Type B pancreatic cell (in vitro differentiated cells): ENCODE data around the gene ENSA. TPM values are rescaled to one million over a fixed set of nuclear protein-coding genes. Genes with fewer than 3 reads are reported as not detected.
"Not testable (repeated sequence)": the region's sequence is repeated elsewhere in the genome, so short reads cannot be mapped to it uniquely, and the experiment has no call there.

Experiments used
- DNase-seq: peaks from one replicate; pipeline ENCODE4 v3.0.0; 2021; ENCODE audit warnings: mixed read lengths; ENCODE audit not compliant: unreplicated experiment; ENCODE audit errors: extremely low spot score
- H3K27ac Mint-ChIP-seq: 2 replicates; pipeline ENCODE4 v1.8.0; 2021; ENCODE audit warnings: mild to moderate bottlenecking, mixed read lengths
- H3K27me3 Mint-ChIP-seq: 2 replicates; pipeline ENCODE4 v1.8.0; 2021; ENCODE audit warnings: mixed read lengths
- H3K36me3 Mint-ChIP-seq: 2 replicates; pipeline ENCODE4 v1.8.0; 2021; ENCODE audit warnings: mixed read lengths
- H3K4me1 Mint-ChIP-seq: one replicate; pipeline ENCODE4 v1.8.0; 2021; ENCODE audit warnings: mixed read lengths; ENCODE audit not compliant: unreplicated experiment
- H3K4me3 Mint-ChIP-seq: 2 replicates; pipeline ENCODE4 v1.8.0; 2021; ENCODE audit warnings: mild to moderate bottlenecking, mixed read lengths
- H3K9me3 Mint-ChIP-seq: 2 replicates; pipeline ENCODE4 v1.8.0; 2021; ENCODE audit warnings: mixed read lengths
- total RNA-seq: library from RNA; stranded (reverse); gene quantifications from 2 replicates; pipeline ENCODE4 v1.2.1, GENCODE V29; 2021; ENCODE audit warnings: low replicate concordance
- TF ChIP-seq, protein P1 (sequence below): fragments of 200-600 bp; sonication (generic); conservative IDR thresholded peaks from 2 replicates; pipeline ENCODE4 v1.5.0; 2021; ENCODE audit warnings: antibody characterized with exemption, mild to moderate bottlenecking

The ENSA gene
- total RNA-seq, 1 donor from 2014 or later, result 153 TPM

DNA sequence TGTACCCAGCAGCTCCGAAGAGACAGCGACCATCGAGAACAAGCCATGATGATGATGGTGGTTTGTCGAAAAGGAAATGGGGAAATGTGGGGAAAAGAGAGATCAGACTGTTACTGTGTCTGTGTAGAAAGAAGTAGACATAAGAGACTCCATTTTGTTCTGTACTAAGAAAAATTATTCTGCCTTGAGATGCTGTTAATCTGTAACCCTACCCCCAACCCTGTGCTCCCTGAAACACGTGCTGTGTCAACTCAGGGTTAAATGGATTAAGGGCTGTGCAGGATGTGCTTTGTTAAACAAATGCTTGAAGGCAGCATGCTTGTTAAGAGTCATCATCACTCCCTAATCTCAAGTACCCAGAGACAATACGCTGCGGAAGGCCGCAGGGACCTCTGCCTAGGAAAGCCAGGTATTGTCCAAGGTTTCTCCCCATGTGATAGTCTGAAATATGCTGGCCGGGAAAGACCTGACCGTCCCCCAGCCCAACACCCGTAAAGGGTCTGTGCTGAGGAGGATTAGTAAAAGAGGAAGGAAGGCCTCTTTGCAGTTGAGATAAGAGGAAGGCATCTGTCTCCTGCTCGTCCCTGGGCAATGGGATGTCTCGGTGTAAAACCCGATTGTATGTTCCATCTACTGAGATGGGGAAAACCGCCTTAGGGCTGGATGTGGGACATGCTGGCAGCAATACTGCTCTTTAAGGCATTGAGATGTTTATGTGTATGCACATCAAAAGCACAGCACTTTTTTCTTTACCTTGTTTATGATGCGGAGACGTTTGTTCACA, 5.6 kb upstream of the ENSA start:
- not testable (repeated sequence) for H3K9me3 Mint-ChIP-seq, H3K36me3 Mint-ChIP-seq, H3K27me3 Mint-ChIP-seq, H3K4me3 Mint-ChIP-seq, DNase-seq
- Mint-ChIP-seq H3K4me1 (peaks cover 15% of the 10 kb centered on the region), H3K27ac (peak overlapping the region; percentile 22)

DNA sequence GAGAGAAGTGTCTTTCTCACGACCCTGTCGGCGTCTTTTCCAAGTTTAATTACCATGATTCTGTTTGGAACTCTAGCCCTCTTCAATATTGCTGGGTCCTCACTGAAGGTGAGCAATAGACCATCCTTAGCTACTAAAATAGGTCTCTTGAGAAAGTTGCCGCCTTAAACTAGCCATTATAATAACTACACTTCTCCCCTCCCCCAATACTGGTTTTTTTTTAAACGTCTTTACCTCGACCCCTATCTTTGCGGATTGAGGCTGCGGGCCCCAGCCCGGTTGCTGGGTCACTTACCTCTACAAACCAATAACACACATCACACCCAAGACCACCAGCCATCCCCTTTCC, 672 bp downstream of the ENSA start:
- peaks cover 13% of the 10 kb centered on the region for H3K4me1 Mint-ChIP-seq

DNA sequence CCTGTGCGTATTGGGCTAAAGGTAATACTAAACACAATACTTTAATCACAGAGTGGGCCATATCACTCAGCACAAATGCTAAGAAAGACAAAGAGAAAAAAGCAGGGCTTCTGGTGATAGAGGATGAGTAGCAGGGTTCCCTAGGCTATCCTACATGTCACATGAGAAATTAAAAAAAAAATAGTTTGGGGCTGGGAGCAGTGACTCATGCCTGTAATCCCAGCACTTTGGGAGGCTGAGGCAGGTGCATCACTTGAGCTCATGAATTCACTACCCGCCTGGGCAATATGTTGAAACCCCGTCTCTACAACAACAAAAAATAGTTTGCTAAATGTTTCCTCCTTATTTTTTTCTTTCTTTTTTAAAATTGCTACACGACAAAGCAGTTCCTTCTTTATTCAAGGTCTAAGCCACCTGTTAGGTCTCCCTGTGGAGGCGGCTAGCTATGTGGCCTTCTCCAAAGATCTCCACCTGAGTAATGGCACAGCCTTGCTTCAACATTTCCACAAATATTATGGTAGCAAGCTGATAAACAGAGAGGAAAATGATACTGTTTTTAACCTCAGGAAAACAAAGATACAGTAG, 1.5 kb downstream of the ENSA start:
- peaks cover 32% of the 10 kb centered on the region for H3K36me3 Mint-ChIP-seq
- peaks cover 13% of the 10 kb centered on the region for H3K4me1 Mint-ChIP-seq

More for the DNA sequence above, 672 bp downstream of the ENSA start:
- Mint-ChIP-seq H3K9me3 (no peaks in the 10 kb centered on the region), H3K27me3 (no peaks in the 10 kb centered on the region), H3K27ac (no peak overlapping the region), H3K4me3 (no peak overlapping the region), H3K36me3 (peaks cover 25% of the 10 kb centered on the region)
- DNase-seq, result no peak
- TF ChIP-seq, protein P1, sequence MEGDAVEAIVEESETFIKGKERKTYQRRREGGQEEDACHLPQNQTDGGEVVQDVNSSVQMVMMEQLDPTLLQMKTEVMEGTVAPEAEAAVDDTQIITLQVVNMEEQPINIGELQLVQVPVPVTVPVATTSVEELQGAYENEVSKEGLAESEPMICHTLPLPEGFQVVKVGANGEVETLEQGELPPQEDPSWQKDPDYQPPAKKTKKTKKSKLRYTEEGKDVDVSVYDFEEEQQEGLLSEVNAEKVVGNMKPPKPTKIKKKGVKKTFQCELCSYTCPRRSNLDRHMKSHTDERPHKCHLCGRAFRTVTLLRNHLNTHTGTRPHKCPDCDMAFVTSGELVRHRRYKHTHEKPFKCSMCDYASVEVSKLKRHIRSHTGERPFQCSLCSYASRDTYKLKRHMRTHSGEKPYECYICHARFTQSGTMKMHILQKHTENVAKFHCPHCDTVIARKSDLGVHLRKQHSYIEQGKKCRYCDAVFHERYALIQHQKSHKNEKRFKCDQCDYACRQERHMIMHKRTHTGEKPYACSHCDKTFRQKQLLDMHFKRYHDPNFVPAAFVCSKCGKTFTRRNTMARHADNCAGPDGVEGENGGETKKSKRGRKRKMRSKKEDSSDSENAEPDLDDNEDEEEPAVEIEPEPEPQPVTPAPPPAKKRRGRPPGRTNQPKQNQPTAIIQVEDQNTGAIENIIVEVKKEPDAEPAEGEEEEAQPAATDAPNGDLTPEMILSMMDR, result no peak

DNA sequence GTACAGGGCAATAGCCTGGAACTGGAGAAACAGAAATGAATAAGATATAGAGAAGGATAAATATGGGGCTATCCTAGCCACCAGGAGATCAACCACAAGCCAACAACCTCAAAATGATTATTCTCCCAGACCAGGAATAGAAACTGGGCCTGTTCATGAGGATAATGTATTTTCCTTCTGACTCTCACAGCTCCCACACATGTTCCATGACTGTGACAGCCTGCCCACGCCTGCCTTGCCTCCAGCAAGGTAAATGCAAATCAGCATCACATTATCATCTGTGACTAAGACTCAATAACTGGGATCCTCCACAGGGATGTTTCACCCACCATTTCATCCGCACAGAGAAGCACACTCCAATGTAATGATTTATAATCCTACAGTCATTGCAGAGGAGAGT, 3.3 kb downstream of the ENSA start:
- Mint-ChIP-seq H3K4me3 (peak overlapping the region; percentile 30), H3K4me1 (peaks cover 13% of the 10 kb centered on the region), H3K9me3 (no peaks in the 10 kb centered on the region), H3K27ac (peak overlapping the region; percentile 27), H3K27me3 (no peaks in the 10 kb centered on the region), H3K36me3 (peaks cover 39% of the 10 kb centered on the region)
- no peak for DNase-seq
- TF ChIP-seq, protein P1, result no peak

More for the DNA sequence above, 1.5 kb downstream of the ENSA start:
- DNase-seq, result no peak
- Mint-ChIP-seq H3K27me3 (no peaks in the 10 kb centered on the region), H3K9me3 (no peaks in the 10 kb centered on the region), H3K4me3 (no peak overlapping the region), H3K27ac (no peak overlapping the region)
- TF ChIP-seq, protein P1, result no peak

DNA sequence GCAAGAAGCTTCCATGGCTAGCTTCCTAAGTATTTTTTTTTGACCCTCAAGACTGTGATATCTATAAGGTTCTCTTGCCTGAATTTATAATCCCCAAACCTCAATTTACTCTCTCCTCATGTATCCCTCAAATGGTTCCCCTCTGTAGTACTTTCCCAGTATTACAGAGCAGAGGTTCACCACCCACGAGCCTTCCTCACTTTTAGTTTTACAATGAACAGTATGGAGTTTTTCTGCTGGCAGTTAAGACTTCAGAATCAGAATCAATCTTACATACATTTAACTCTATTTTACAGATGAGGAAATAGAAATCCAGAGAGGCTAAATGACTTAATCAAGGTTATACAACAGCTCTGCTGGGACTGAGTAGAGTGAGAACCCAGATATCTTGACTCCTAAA, 4.9 kb downstream of the ENSA start:
- not testable (repeated sequence) for H3K9me3 Mint-ChIP-seq, H3K27me3 Mint-ChIP-seq, DNase-seq
- Mint-ChIP-seq H3K4me1 (peaks cover 18% of the 10 kb centered on the region), H3K27ac (peak overlapping the region; percentile 84), H3K4me3 (peak overlapping the region; percentile 59), H3K36me3 (peaks cover 44% of the 10 kb centered on the region)

DNA sequence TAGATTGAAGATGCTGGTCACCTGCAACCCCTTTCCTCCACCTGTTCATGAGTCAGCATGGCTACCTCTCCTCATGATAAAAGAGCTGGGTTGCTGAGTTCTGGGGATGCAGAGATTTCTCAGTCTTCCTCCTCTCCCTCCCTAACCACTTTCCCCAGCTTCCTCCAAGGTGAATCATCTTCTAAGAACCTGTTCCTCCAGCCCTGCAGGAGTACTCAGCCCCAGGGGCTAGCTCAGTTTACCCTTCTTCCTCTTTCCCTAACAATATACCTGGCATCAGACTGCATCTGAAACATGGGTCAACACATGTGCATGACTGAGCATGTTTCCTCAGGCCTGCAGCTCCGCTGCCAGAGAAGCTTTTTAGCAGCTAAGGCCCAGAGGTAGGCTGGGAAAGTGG, 5.3 kb downstream of the ENSA start:
- H3K27me3 Mint-ChIP-seq, H3K9me3 Mint-ChIP-seq, DNase-seq: not testable (repeated sequence)
- H3K4me3 Mint-ChIP-seq, result peak overlapping the region; percentile 42
- peaks cover 48% of the 10 kb centered on the region for H3K36me3 Mint-ChIP-seq
- peak overlapping the region; percentile 84 for H3K27ac Mint-ChIP-seq
- H3K4me1 Mint-ChIP-seq, result peaks cover 22% of the 10 kb centered on the region

DNA sequence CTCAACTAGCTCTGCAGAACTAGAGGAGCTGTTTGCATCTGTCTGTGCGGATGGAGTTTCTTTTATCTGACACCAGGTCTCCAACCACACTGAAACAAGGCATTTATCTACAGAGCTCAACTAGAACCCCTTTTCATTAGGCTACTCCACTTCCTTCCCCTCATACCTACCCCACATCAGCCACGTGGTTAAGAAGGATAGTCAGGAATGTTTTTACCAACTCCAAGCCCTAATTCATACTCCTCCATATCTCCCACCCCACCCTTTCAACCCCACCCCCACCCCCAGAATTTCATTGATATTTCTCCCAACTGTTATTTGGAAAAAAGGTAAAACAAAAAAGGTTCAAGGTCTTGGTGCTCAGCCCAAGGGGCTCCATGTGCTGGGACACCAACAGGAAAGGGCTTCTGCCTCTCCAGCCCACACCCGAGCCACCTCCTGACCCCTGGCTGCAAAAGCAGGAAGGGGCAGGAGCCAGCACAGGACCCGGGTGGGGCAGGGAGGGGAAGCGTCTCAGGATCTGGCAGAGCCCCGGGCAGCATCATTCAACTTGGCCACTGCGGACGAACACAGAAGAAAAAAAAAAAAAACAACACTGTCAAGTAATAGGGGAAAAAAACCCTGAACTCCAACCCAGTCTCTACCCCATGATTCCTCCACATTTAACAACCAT, 7.0 kb downstream of the ENSA start:
- TF ChIP-seq, protein P1, result no peak
- Mint-ChIP-seq H3K4me3 (peak overlapping the region; percentile 20), H3K4me1 (peaks cover 18% of the 10 kb centered on the region), H3K27me3 (no peaks in the 10 kb centered on the region), H3K27ac (peak overlapping the region; percentile 84), H3K36me3 (peaks cover 42% of the 10 kb centered on the region), H3K9me3 (no peaks in the 10 kb centered on the region)
- no peak for DNase-seq
